Measurements from ENCODE around the gene CSNK1G3.

CSNK1G3 gene

DNA sequence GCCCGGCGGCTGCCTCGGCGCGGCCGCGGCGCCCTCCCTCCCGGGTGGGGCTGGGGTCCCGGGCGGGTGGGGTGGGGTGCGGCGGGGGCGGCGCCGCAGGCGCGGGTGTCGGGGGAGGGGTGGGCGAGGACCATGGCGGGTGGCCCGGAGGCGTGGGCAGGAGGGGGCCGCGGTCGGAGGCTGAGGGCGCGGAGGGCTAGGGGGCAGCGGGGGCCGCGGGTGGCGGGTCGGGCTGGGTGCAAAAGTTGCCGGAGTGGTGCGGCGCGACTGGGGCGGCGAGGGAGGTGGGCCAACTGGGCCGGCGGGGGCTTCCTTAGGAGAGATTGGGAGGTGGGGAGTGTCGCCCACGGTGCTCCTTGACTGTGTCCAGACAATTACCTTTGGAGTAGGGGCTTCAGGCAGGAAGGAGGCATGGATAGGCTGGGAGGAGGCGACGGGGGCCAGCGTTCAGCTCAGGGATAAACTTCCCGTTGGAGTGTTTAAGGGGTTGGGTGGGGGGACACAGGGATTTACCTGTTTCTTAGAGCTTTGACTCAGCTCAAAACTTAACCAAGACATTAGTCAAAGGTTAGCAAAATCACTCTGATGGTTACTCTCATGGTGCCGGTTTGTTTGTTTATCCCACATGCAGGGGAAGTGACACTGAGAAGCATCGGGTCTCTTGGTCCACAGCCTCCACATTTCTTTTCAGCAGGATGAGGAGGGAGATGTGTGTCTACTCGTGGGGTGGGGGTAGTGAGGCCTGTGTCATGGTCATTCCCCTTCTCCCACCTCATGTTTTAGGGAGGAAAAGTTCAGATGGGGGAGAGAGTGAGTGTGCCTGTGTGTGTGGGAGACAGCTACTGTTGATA lies 859 bp downstream of the CSNK1G3 start:
- peak overlapping the region; percentile 70 for H3K4me3 ChIP-seq (ENCODE audit: low read depth, low read length)
- TF ChIP-seq, protein P1, sequence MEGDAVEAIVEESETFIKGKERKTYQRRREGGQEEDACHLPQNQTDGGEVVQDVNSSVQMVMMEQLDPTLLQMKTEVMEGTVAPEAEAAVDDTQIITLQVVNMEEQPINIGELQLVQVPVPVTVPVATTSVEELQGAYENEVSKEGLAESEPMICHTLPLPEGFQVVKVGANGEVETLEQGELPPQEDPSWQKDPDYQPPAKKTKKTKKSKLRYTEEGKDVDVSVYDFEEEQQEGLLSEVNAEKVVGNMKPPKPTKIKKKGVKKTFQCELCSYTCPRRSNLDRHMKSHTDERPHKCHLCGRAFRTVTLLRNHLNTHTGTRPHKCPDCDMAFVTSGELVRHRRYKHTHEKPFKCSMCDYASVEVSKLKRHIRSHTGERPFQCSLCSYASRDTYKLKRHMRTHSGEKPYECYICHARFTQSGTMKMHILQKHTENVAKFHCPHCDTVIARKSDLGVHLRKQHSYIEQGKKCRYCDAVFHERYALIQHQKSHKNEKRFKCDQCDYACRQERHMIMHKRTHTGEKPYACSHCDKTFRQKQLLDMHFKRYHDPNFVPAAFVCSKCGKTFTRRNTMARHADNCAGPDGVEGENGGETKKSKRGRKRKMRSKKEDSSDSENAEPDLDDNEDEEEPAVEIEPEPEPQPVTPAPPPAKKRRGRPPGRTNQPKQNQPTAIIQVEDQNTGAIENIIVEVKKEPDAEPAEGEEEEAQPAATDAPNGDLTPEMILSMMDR (IDR thresholded peaks at IDR 0.05; ENCODE audit: low read depth, low read length, missing control alignments): no peak
- no peak for DNase-seq (ENCODE audit: low read depth)
- in situ Hi-C loops (cut with HindIII; ENCODE audit: low sequenced_read_pairs): no loop called here

DNA sequence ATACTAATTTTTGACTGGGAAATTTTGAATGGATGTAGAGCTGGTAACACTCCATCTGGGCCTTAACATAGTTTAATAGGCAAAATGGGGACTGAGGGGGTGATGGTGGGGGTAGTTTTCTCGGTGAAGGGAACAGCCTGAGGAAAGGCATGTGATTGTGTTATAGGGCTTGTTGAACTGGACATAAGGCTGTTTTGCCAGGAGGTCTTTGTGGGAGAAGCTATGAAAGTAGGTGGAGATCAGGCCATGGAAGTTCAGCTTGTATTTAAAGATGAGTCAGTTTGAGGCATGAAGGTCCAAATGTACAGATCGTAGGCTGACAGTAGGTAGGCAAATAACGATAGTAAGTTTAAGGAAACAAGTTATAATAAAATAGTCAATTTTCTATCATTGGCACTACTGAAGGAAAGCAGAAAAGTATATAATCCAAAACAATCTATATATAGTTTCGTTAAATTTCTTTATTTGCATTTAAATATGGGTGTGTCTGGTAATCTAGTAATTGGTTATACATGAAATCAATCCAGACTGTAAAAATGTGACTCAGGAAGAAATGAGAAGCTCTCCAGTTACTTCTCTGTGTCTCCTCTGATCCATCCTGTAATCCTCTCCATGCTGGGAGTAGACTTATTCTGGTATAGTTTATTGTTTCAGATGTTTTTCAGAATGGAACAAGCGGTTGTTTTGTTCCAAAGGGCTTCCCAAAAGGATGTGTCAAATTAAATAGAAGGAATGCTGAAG lies 2.8 kb downstream of the CSNK1G3 start:
- TF ChIP-seq, protein P1 (IDR thresholded peaks at IDR 0.05; ENCODE audit: low read depth, low read length, missing control alignments): no peak
- no peak overlapping the region for H3K4me3 ChIP-seq (ENCODE audit: low read depth, low read length)
- in situ Hi-C loops (cut with HindIII; ENCODE audit: low sequenced_read_pairs): no loop called here
- DNase-seq (ENCODE audit: low read depth): no peak

DNA sequence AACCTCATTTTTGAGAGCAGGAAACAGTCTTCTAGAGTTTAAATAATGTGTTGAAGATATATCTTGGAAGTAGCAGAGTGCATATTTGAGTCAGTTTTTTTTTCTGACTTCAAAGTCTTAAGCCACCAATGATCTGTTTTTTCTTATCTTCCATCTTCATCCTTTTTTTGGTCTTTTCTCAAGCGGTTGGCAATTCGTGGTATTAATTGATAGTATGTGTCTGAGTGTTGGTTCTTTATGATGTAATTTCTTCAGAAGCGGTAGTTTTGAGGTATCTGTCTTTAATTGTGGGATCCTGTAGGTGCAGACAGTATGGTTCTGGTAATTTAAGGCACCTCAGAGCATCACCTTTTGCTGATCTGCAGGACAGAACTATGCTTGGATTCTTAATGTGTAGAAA lies 3.9 kb downstream of the CSNK1G3 start:
- in situ Hi-C loops (cut with HindIII; ENCODE audit: low sequenced_read_pairs): no loop called here
- TF ChIP-seq, protein P1 (IDR thresholded peaks at IDR 0.05; ENCODE audit: low read depth, low read length, missing control alignments): no peak
- no peak overlapping the region for H3K4me3 ChIP-seq (ENCODE audit: low read depth, low read length)
- no peak for DNase-seq (ENCODE audit: low read depth)

DNA sequence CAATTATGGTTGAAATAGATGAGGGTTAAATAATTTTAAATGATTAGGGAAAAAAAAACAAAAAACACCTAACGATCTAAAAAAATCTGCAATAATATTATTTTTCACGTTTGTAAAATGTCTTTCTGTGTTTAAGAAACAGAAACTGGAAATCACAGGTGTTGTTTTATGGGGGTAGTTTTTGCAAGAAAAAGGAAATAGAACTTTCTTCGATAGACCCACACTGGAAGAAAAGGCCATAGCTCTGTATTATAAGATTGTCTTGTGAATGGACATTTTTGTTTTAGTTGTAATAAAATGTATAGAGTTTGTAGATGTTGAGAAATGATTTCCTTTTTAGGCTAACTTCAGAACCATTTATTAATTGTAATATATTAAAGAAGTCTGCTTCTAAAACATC lies 5.5 kb downstream of the CSNK1G3 start:
- no peak for DNase-seq (ENCODE audit: low read depth)
- TF ChIP-seq, protein P1 (IDR thresholded peaks at IDR 0.05; ENCODE audit: low read depth, low read length, missing control alignments): no peak
- in situ Hi-C loops (cut with HindIII; ENCODE audit: low sequenced_read_pairs): no loop called here
- no peak overlapping the region for H3K4me3 ChIP-seq (ENCODE audit: low read depth, low read length)

DNA sequence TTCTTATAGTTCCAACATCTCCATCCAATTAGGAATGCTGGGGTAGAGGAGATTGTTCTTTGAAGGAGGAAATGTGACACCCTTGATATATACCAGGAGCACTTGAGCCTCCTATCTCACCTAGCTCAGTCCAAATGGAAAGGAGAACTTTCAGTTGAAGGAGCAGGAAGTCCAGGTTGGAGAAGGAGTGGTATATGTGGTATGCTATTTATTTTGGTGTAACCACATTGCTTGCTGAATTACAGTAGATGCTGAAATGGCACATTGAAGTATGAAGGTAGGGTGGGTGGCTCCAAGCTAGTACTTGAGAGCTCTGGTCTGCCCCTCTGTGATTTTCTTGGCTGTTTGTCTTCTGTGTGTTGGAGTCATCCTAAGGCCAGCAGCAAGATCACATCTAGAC lies 6.1 kb downstream of the CSNK1G3 start:
- in situ Hi-C loops (cut with HindIII; ENCODE audit: low sequenced_read_pairs): no loop called here
- DNase-seq (ENCODE audit: low read depth): no peak
- TF ChIP-seq, protein P1 (IDR thresholded peaks at IDR 0.05; ENCODE audit: low read depth, low read length, missing control alignments): no peak
- H3K4me3 ChIP-seq (ENCODE audit: low read depth, low read length): no peak overlapping the region

DNA sequence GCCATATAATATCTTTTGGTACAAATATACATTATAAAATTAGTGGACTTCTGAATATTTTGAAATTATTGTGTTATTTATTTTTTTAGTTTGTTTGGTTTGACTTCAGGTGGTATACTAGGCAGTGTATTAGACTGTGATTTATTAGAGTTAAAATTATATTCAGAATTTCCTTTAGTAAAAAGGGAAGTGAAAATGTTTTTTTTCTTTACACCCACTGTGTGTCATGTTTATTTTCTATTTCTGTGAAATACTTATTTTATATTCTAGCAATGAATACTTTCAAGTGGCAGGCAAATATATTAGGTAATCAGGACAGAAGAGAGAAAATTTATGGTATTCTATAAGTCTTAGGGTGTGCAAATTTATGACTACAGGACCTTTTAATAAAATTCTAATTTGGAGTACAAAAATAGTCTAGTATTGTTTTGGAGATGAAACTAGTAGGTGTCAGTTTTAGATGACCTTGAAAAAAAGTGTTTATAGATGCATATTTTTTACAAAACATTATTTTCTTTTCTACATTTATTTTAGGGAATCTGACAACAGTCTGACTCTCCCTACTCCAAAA lies 8.8 kb downstream of the CSNK1G3 start:
- DNase-seq (ENCODE audit: low read depth): no peak
- in situ Hi-C loops (cut with HindIII; ENCODE audit: low sequenced_read_pairs): no loop called here
- no peak overlapping the region for H3K4me3 ChIP-seq (ENCODE audit: low read depth, low read length)
- TF ChIP-seq, protein P1 (IDR thresholded peaks at IDR 0.05; ENCODE audit: low read depth, low read length, missing control alignments): no peak

Measured in astrocyte of the cerebellum (primary cell).